HepG2 (cell line): ENCODE measurements around the gene ID4. TPM values are rescaled to one million over a fixed set of nuclear protein-coding genes. Genes with fewer than 3 reads are reported as not detected.

ENCODE experiments used
- ATAC-seq: fragments of 200-7000 bp; cut with Tn5 transposase; 3 replicates; pipeline ENCODE4 v1.9.1; 2020; ENCODE audit warnings: mild to moderate bottlenecking, moderate library complexity
- BruUV-seq: library from RNA; stranded (reverse); fragments of 400-500 nt; replicated peaks from 2 replicates; lab custom pipeline; 2021; lab: Mats Ljungman, UMichigan
- CTCF ChIA-PET: fragments of 300-600 bp; formaldehyde crosslinking; extraction: SDS; loops from one replicate; lab custom pipeline; 2021; ENCODE audit warnings: low total read pairs, inconsistent platforms, low intra/inter-chr PET ratio; lab: Yijun Ruan, JAX
- POLR2A ChIA-PET: fragments of 350-600 bp; sonication (Branson Sonifier 250); formaldehyde crosslinking; loops from one replicate; lab custom pipeline; 2020; ENCODE audit warnings: antibody characterized with exemption, inconsistent platforms; lab: Yijun Ruan, JAX
- DNase-seq: peaks from one replicate; pipeline ENCODE4 v3.0.0-alpha.2; 2015; ENCODE audit warnings: low spot score
- FAIRE-seq: peaks from 3 replicates; lab custom pipeline; 2011; peaks lifted over from hg19 to GRCh38; lab: Jason Lieb, UNC
- H2AFZ ChIP-seq: one replicate; pipeline ENCODE4 v1.6.1; 2011; ENCODE audit warnings: low read length, inconsistent platforms
- H3K27ac ChIP-seq: fragments of 300-600 bp; 3 replicates; pipeline ENCODE4 v1.8.0; 2011; ENCODE audit warnings: mixed run types, mild to moderate bottlenecking, mixed read lengths, low read length, inconsistent platforms; ENCODE audit not compliant: insufficient read depth; ENCODE audit errors: extremely low read length
- H3K27me3 ChIP-seq, 2 experiments: fragments of 200-600 bp in 1 of 2; 2 replicates in 1 of 2; 3 replicates in 1 of 2; pipeline versions ENCODE4 v1.6.0 to v1.8.0; 2011; ENCODE audit warnings: low read length in 2 of 2, mild to moderate bottlenecking in 2 of 2, moderate library complexity in 2 of 2, inconsistent platforms in 1 of 2; ENCODE audit not compliant: insufficient read depth in 2 of 2, control insufficient read depth in 1 of 2
- H3K36me3 ChIP-seq, 2 experiments: fragments of 200-600 bp in 1 of 2; replicated peaks in 1 of 2; 2 replicates in 1 of 2; 3 replicates in 1 of 2; pipeline versions ENCODE4 v1.5.1 to v1.8.0; 2011; ENCODE audit warnings: low read length in 2 of 2, inconsistent platforms in 1 of 2; ENCODE audit not compliant: insufficient read depth in 2 of 2, control insufficient read depth in 1 of 2
- H3K4me1 ChIP-seq: 2 replicates; pipeline ENCODE4 v1.5.1; 2012; ENCODE audit warnings: low read length, inconsistent platforms; ENCODE audit not compliant: insufficient read depth
- H3K4me2 ChIP-seq: 2 replicates; pipeline ENCODE4 v1.6.0; 2011; ENCODE audit warnings: low read depth, low read length, inconsistent platforms
- H3K4me3 ChIP-seq, 3 experiments: fragments of 200-600 bp in 1 of 3; sonication (generic), shearing (Covaris generic) in 1 of 3; replicated peaks in 1 of 3; 2 replicates each; pipeline ENCODE4 v1.5.1; 2011 to 2016; ENCODE audit warnings: low read length in 3 of 3, inconsistent platforms in 2 of 3, low read depth in 2 of 3, mild to moderate bottlenecking in 2 of 3, control low read depth in 1 of 3, mixed read lengths in 1 of 3; ENCODE audit not compliant: insufficient read depth in 1 of 3
- H3K79me2 ChIP-seq: one replicate; pipeline ENCODE4 v1.6.1; 2011; ENCODE audit warnings: low read length, inconsistent platforms; ENCODE audit not compliant: insufficient read depth
- H3K9ac ChIP-seq: 2 replicates; pipeline ENCODE4 v1.6.0; 2011; ENCODE audit warnings: mild to moderate bottlenecking, low read depth, low read length, inconsistent platforms; ENCODE audit not compliant: insufficient read depth
- H3K9me3 ChIP-seq: 2 replicates; pipeline ENCODE4 v1.5.1; 2012; ENCODE audit warnings: mild to moderate bottlenecking, low read length
- H4K20me1 ChIP-seq: 2 replicates; pipeline ENCODE4 v1.6.0; 2011; ENCODE audit warnings: inconsistent platforms, mild to moderate bottlenecking, low read length, moderate library complexity; ENCODE audit not compliant: insufficient read depth
- NFE2L2 ChIP-seq: fragments of 150-350 bp; IDR thresholded peaks from 2 replicates; pipeline ENCODE4 v1.6.1; 2014; ENCODE audit warnings: low read length
- ZKSCAN8 ChIP-seq: IDR thresholded peaks from 2 replicates; pipeline ENCODE4 v1.6.1; 2016; ENCODE audit warnings: borderline replicate concordance, missing genetic modification reagents, missing compliant biosample characterization
- ZNF251 ChIP-seq: sonication (generic); formaldehyde crosslinking; IDR thresholded peaks from 2 replicates; pipeline ENCODE4 v1.9.0; 2021; ENCODE audit warnings: mild to moderate bottlenecking, missing genetic modification reagents
- ZNF510 ChIP-seq: sonication (generic); formaldehyde crosslinking; IDR thresholded peaks from 2 replicates; pipeline ENCODE4 v1.4.0; 2020; ENCODE audit warnings: low read depth, mild to moderate bottlenecking, missing genetic modification reagents
- WGBS: methylation state at CpG from one replicate; pipeline ENCODE4 v1.1.6; 2017; ENCODE audit warnings: low lambda C conversion rate; 5-methylcytosine and 5-hydroxymethylcytosine counted together
- in situ Hi-C: cut with HindIII; loops from 2 replicates; pipeline ENCODE4 v1.10.0; 2017; ENCODE audit warnings: low pct_unique_long_range_greater_than_20kb; ENCODE audit not compliant: extremely low pct_ligation_motif_present
- intact Hi-C: fragments of 100-400 bp; cut with micrococcal nuclease; formaldehyde crosslinking; loops from one replicate; pipeline ENCODE4 v1.10.0; 2022; ENCODE audit not compliant: unreplicated experiment
- polyA plus RNA-seq, 8 experiments: library from polyadenylated mRNA; depleted of rRNA in 3 of 8; stranded (reverse) in 7 of 8; unstranded in 1 of 8; fragments of >200 nt; fragmentation: Illumina TruSeq in 4 of 8; extraction: Trizol in 4 of 8; gene quantifications; 2 replicates each; pipeline versions ENCODE4 v1.2.1 to v1.2.3, GENCODE V29; 2011 to 2016; ENCODE audit warnings: low read depth in 4 of 8, missing spikeins in 1 of 8, mixed read lengths in 1 of 8; ENCODE audit not compliant: insufficient read depth in 1 of 8
- total RNA-seq, 5 experiments: library from RNA; depleted of rRNA; stranded (reverse); fragments of >200 nt; fragmentation: Illumina TruSeq; extraction: Trizol; gene quantifications; 2 replicates each; pipeline ENCODE4 v1.2.3, GENCODE V29; 2016; ENCODE audit warnings: low read depth in 1 of 5
- TF ChIP-seq, protein P1 (sequence below): sonication (generic); formaldehyde crosslinking; IDR thresholded peaks from 2 replicates; pipeline ENCODE4 v1.5.0; 2020; ENCODE audit warnings: mild to moderate bottlenecking, missing genetic modification reagents
- TF ChIP-seq, protein P2 (sequence below): sonication (generic); formaldehyde crosslinking; IDR thresholded peaks from 2 replicates; pipeline ENCODE4 v1.5.0; 2020; ENCODE audit warnings: mild to moderate bottlenecking, low read depth, missing genetic modification reagents, borderline replicate concordance
- TF ChIP-seq, protein P3 (sequence below): IDR thresholded peaks from 2 replicates; pipeline ENCODE4 v1.4.0; 2020; ENCODE audit warnings: mild to moderate bottlenecking, missing genetic modification reagents
- TF ChIP-seq, protein P4 (sequence below): sonication (generic); formaldehyde crosslinking; IDR thresholded peaks from 2 replicates; pipeline ENCODE4 v1.4.0; 2020; ENCODE audit warnings: mild to moderate bottlenecking, missing genetic modification reagents

The ID4 gene
- total and polyA plus RNA-seq, 2 of the 13 experiments (the other 11 are each of a cell fraction or from before 2014, with no cell fraction given), result 0.20 to 0.44 TPM

DNA sequence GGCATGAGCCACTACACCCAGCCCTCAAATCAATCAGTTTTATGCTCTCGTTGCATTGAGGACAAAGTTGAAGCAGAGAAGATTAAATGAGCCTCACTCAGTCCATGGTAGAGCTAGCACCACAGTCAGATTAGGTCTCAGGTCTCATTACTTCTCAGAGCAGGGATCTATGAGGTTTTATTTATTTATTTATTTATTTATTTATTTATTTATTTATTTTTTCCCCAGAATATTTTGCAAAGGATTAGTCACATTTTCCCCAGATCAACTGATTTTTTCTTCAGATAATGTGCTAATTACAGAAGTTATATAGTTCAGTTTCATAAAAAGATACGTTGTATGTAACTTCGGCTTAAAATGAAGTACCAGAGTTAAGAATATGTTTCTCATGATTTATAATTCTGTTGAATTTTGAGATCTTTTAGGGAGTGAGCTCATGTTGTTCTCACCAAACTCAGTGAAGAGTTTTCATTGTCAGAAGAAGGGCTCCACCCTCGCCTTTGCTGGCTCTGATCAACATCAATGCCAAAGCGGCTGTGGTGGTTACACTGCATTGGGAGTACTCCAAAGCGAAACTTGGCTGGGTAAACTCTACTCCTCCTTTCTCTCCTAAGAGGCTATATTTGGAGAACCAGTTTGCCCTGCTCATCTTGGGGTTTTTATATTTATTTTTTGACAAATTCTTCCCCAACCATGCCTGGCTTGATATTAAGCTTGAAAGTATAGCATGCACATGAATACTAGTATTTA, 12.9 kb upstream of the ID4 start:
- no peaks in the 10 kb centered on the region for H3K4me1 ChIP-seq
- POLR2A ChIA-PET, result no interaction called here
- intact Hi-C loops, result no loop called here

More for the DNA sequence above, 12.9 kb upstream of the ID4 start:
- H3K4me3 ChIP-seq, result no peak overlapping the region
- 43% methylated on average over 6 of the region's 6 CpGs for WGBS
- BruUV-seq, result no TSS peak
- peaks cover 0 to 9% of the 10 kb centered on the region in 2 experiments; a peak in 3 of 5 replicates for H3K27me3 ChIP-seq
- no peaks in the 10 kb centered on the region for H3K79me2 ChIP-seq
- H3K4me2 ChIP-seq, result no peak overlapping the region
- no peaks in the 10 kb centered on the region for H4K20me1 ChIP-seq
- H3K9me3 ChIP-seq, result no peaks in the 10 kb centered on the region
- H3K27ac ChIP-seq, result no peak overlapping the region
- FAIRE-seq (no peak), ATAC-seq (no peak)
- TF ChIP-seq ZKSCAN8 (CRISPR knock-in tag) (no peak), ZNF510 (no peak), ZNF251 (CRISPR knock-in tag) (no peak), NFE2L2 (no peak)
- TF ChIP-seq, protein P1, sequence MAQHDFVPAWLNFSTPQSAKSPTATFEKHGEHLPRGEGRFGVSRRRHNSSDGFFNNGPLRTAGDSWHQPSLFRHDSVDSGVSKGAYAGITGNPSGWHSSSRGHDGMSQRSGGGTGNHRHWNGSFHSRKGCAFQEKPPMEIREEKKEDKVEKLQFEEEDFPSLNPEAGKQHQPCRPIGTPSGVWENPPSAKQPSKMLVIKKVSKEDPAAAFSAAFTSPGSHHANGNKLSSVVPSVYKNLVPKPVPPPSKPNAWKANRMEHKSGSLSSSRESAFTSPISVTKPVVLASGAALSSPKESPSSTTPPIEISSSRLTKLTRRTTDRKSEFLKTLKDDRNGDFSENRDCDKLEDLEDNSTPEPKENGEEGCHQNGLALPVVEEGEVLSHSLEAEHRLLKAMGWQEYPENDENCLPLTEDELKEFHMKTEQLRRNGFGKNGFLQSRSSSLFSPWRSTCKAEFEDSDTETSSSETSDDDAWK, result no peak
- TF ChIP-seq, protein P2, sequence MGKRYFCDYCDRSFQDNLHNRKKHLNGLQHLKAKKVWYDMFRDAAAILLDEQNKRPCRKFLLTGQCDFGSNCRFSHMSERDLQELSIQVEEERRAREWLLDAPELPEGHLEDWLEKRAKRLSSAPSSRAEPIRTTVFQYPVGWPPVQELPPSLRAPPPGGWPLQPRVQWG (CRISPR knock-in tag), result no peak
- TF ChIP-seq, protein P3, sequence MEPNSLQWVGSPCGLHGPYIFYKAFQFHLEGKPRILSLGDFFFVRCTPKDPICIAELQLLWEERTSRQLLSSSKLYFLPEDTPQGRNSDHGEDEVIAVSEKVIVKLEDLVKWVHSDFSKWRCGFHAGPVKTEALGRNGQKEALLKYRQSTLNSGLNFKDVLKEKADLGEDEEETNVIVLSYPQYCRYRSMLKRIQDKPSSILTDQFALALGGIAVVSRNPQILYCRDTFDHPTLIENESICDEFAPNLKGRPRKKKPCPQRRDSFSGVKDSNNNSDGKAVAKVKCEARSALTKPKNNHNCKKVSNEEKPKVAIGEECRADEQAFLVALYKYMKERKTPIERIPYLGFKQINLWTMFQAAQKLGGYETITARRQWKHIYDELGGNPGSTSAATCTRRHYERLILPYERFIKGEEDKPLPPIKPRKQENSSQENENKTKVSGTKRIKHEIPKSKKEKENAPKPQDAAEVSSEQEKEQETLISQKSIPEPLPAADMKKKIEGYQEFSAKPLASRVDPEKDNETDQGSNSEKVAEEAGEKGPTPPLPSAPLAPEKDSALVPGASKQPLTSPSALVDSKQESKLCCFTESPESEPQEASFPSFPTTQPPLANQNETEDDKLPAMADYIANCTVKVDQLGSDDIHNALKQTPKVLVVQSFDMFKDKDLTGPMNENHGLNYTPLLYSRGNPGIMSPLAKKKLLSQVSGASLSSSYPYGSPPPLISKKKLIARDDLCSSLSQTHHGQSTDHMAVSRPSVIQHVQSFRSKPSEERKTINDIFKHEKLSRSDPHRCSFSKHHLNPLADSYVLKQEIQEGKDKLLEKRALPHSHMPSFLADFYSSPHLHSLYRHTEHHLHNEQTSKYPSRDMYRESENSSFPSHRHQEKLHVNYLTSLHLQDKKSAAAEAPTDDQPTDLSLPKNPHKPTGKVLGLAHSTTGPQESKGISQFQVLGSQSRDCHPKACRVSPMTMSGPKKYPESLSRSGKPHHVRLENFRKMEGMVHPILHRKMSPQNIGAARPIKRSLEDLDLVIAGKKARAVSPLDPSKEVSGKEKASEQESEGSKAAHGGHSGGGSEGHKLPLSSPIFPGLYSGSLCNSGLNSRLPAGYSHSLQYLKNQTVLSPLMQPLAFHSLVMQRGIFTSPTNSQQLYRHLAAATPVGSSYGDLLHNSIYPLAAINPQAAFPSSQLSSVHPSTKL (CRISPR knock-in tag), result no peak
- TF ChIP-seq, protein P4, sequence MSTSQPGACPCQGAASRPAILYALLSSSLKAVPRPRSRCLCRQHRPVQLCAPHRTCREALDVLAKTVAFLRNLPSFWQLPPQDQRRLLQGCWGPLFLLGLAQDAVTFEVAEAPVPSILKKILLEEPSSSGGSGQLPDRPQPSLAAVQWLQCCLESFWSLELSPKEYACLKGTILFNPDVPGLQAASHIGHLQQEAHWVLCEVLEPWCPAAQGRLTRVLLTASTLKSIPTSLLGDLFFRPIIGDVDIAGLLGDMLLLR (CRISPR knock-in tag), result no peak
- TF ChIP-seq, all 625 proteins: peak for 0
- DNase-seq, result no peak
- H2AFZ ChIP-seq, result no peak overlapping the region
- no peaks in the 10 kb centered on the region for H3K36me3 ChIP-seq
- CTCF ChIA-PET, result no interaction called here
- H3K9ac ChIP-seq, result no peak overlapping the region
- in situ Hi-C loops, result no loop called here
